A673 (cell line): Measurements from ENCODE around the gene PHF1. TPM values are rescaled to one million over a fixed set of nuclear protein-coding genes. Genes with fewer than 3 reads are reported as not detected.

Source experiments
- BruUV-seq: library from RNA; stranded (reverse); fragments of 400-500 nt; replicated peaks from 2 replicates; lab custom pipeline; 2021; lab: Mats Ljungman, UMichigan
- CTCF ChIA-PET: fragments of 300-600 bp; sonication (Branson Sonifier 250); formaldehyde crosslinking; loops from one replicate; lab custom pipeline; 2022; ENCODE audit warnings: antibody characterized with exemption; lab: Charles Lee
- POLR2A ChIA-PET: fragments of 300-600 bp; sonication (Branson Sonifier 250); formaldehyde crosslinking; loops from one replicate; lab custom pipeline; 2022; ENCODE audit warnings: antibody characterized with exemption; ENCODE audit not compliant: low non-redundant PET; lab: Charles Lee
- DNase-seq: peaks from one replicate; pipeline ENCODE4 v3.0.0-alpha.2; 2015; ENCODE audit warnings: low spot score
- H3K27ac ChIP-seq: fragments of 200-600 bp; sonication (generic); 2 replicates; pipeline ENCODE4 v1.5.1; 2016; ENCODE audit warnings: mixed run types, low read depth, mild to moderate bottlenecking, mixed read lengths, antibody characterized with exemption, low read length; ENCODE audit not compliant: poor library complexity, severe bottlenecking
- H3K27me3 ChIP-seq: fragments of 200-600 bp; sonication (generic); replicated peaks from 2 replicates; pipeline ENCODE4 v1.6.1; 2017; ENCODE audit warnings: mixed run types, low read depth, mild to moderate bottlenecking, mixed read lengths, antibody characterized with exemption, low read length; ENCODE audit not compliant: insufficient read depth, poor library complexity
- H3K36me3 ChIP-seq: fragments of 200-600 bp; sonication (generic); 2 replicates; pipeline ENCODE4 v1.6.1; 2016; ENCODE audit warnings: mixed run types, mild to moderate bottlenecking, mixed read lengths, antibody characterized with exemption, low read length; ENCODE audit not compliant: insufficient read depth, poor library complexity, severe bottlenecking
- H3K4me1 ChIP-seq: fragments of 200-600 bp; sonication (generic); 2 replicates; pipeline ENCODE4 v1.6.1; 2017; ENCODE audit warnings: mixed run types, mild to moderate bottlenecking, mixed read lengths, antibody characterized with exemption, low read length; ENCODE audit not compliant: insufficient read depth, poor library complexity, severe bottlenecking
- H3K4me3 ChIP-seq: fragments of 200-600 bp; sonication (generic); 2 replicates; pipeline ENCODE4 v1.5.1; 2016; ENCODE audit warnings: low read depth, mixed run types, mild to moderate bottlenecking, mixed read lengths, low read length; ENCODE audit not compliant: poor library complexity, severe bottlenecking
- H3K9me3 ChIP-seq: fragments of 200-600 bp; sonication (generic); 2 replicates; pipeline ENCODE4 v1.6.1; 2016; ENCODE audit warnings: mixed run types, low read depth, mild to moderate bottlenecking, mixed read lengths, antibody characterized with exemption, low read length; ENCODE audit not compliant: poor library complexity, severe bottlenecking
- EZH2 ChIP-seq: fragments of 200-600 bp; sonication (generic); IDR thresholded peaks from 2 replicates; pipeline ENCODE4 v1.6.1; 2017; ENCODE audit warnings: borderline replicate concordance, low read depth, mild to moderate bottlenecking, mixed read lengths, antibody characterized with exemption, low read length; ENCODE audit not compliant: poor library complexity, severe bottlenecking
- intact Hi-C: fragments of 100-400 bp; cut with micrococcal nuclease; formaldehyde crosslinking; loops from one replicate; pipeline ENCODE4 v1.10.0; 2022; ENCODE audit not compliant: unreplicated experiment
- total RNA-seq: library from RNA; stranded (reverse); gene quantifications from 2 replicates; pipeline ENCODE4 v1.2.3, GENCODE V29; 2021
- TF ChIP-seq, protein P1 (sequence below): fragments of 300-800, 200-600 bp; sonication (generic); conservative IDR thresholded peaks from 2 replicates; pipeline ENCODE4 v1.5.1; 2017; ENCODE audit warnings: low read depth, mild to moderate bottlenecking, antibody characterized with exemption, low read length, moderate library complexity, mixed read lengths

The PHF1 gene
- total RNA-seq, 1 experiment from 2014 or later = 53.5 TPM

GRCh38 chr6:33421344-33421643 is 10.5 kb downstream of the PHF1 start:
- no peak for TF ChIP-seq EZH2
- TF ChIP-seq, protein P1, sequence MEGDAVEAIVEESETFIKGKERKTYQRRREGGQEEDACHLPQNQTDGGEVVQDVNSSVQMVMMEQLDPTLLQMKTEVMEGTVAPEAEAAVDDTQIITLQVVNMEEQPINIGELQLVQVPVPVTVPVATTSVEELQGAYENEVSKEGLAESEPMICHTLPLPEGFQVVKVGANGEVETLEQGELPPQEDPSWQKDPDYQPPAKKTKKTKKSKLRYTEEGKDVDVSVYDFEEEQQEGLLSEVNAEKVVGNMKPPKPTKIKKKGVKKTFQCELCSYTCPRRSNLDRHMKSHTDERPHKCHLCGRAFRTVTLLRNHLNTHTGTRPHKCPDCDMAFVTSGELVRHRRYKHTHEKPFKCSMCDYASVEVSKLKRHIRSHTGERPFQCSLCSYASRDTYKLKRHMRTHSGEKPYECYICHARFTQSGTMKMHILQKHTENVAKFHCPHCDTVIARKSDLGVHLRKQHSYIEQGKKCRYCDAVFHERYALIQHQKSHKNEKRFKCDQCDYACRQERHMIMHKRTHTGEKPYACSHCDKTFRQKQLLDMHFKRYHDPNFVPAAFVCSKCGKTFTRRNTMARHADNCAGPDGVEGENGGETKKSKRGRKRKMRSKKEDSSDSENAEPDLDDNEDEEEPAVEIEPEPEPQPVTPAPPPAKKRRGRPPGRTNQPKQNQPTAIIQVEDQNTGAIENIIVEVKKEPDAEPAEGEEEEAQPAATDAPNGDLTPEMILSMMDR = no peak
- BruUV-seq = no TSS peak
- Histone ChIP-seq H3K9me3 (no peaks in the 10 kb centered on the region), H3K27ac (no peak overlapping the region), H3K4me1 (peaks cover 36% of the 10 kb centered on the region), H3K36me3 (peaks cover 12% of the 10 kb centered on the region), H3K4me3 (no peak overlapping the region), H3K27me3 (no peaks in the 10 kb centered on the region)
- POLR2A ChIA-PET = no interaction called here
- intact Hi-C loops = loop anchor here (10.0 kb wide), 2 partner anchors 154 to 446 kb away; no protein-coding TSS in a partner anchor
- DNase-seq = no peak
- CTCF ChIA-PET = no interaction called here

GRCh38 chr6:33423777-33424176 is 13.0 kb downstream of the PHF1 start:
- peaks cover 4% of the 10 kb centered on the region for H3K36me3 ChIP-seq
- TF ChIP-seq, protein P1 = no peak
- peaks cover 35% of the 10 kb centered on the region for H3K4me1 ChIP-seq
- ChIA-PET CTCF (no interaction called here), POLR2A (no interaction called here)
- no peaks in the 10 kb centered on the region for H3K9me3 ChIP-seq
- no peak overlapping the region for H3K27ac ChIP-seq
- intact Hi-C loops = loop anchor here (10.0 kb wide), 2 partner anchors 151 to 449 kb away; no protein-coding TSS in a partner anchor
- no peak overlapping the region for H3K4me3 ChIP-seq
- DNase-seq = no peak
- H3K27me3 ChIP-seq = no peaks in the 10 kb centered on the region
- no TSS peak for BruUV-seq

DNA sequence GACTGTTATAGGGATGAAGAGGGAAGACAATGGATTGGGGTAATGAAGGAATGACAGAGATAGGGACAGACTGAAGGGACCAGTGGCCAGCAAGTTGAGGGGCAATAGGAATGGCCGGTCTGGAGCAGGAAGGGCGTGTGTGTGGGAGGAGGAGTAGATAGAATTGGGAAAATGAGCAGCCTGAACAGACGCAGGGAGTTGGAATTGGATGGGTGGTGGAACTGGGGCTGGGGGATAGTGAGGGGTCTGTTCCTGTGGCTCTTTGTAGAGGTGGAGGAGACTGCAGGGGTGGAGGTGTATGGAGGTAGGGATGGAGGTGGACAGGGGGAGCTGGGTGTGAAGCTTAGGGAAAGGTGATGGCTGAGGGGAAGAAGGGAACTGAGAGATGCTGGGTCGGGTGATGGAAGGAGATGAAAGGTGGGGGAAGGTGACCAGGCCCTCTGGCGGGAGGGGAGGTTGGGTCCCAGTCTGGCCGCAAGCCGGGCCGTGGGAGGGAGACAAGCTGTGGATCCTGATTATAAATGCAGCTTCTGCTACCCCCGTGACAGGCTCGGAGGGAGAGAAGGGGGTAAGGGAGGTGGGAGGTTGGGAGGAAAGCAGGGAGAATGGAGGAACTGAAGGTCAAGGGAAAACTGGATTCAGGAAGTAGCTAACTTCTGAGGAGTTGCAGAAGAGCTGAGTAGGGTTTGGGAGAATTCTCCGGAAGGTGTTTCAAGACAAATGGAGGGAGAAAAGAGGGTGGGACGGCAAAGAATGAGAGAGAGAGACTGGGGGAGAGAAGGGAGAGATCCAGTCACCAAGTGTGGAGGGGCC is 14.2 kb downstream of the PHF1 start:
- H3K9me3 ChIP-seq = no peaks in the 10 kb centered on the region
- H3K4me1 ChIP-seq = peaks cover 37% of the 10 kb centered on the region
- DNase-seq = no peak
- no peaks in the 10 kb centered on the region for H3K27me3 ChIP-seq
- ChIA-PET CTCF (interaction anchor here (1.0 kb wide), 2 partner anchors 34 to 176 kb away, joined by 3 to 5 read pairs; no protein-coding TSS in a partner anchor), POLR2A (no interaction called here)
- BruUV-seq = TSS peak; percentile 95
- TF ChIP-seq EZH2 = no peak
- TF ChIP-seq, protein P1 = no peak
- peaks cover 4% of the 10 kb centered on the region for H3K36me3 ChIP-seq
- intact Hi-C loops = loop anchor here (5.0 to 10.0 kb wide), 3 partner anchors 128 to 450 kb away; partner anchors contain the start of gene RGL2
- peak overlapping the region; percentile 90 for H3K27ac ChIP-seq
- H3K4me3 ChIP-seq = peak overlapping the region; percentile 59
